ENCODE measurements around the gene MAST1.

The MAST1 gene

DNA sequence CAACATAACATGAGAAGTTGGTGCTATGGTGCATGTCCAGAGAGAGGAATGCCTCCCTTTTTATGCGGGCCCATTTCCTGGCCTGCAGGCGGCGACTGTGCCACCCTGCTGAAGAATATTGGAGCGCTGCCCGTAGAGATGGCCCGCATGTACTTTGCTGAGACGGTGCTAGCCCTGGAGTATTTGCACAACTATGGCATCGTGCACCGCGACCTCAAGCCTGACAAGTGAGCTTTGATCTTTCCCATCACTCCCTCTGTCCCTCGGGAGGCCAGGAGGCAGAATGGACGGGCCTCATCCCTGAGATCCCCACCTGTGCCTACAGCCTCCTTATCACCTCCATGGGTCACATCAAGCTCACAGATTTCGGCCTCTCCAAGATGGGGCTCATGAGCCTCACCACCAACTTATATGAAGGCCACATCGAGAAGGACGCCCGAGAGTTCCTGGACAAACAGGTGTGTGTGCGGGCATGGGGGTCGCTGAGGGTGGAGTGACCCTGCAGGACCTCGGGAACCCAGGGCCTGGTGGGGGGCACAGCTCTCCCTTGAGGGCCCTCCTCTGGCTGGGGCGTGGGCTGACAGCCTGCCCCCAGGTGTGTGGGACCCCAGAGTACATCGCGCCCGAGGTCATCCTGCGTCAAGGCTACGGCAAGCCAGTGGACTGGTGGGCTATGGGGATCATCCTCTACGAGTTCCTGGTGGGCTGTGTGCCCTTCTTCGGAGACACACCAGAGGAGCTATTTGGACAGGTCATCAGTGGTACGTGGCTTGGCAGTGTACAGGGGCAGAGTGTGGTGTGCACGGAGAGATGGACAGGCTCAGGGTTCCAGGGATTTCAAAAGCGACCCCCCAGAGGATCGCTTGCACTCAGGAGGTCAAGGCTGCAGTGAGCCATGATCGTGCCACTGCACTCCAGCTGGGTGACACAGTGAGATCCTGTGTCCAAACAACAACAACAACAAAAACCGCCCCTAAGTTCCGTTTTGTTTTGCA is 26.7 kb downstream of the MAST1 start:
- Histone ChIP-seq H3K27ac (replicated peaks) (no peak overlapping the region), H3K27me3 (ENCODE audit: insufficient read depth, poor library complexity, severe bottlenecking) (no peaks in the 10 kb centered on the region), H3K4me3 (replicated peaks; ENCODE audit: insufficient read depth, low read length) (no peak overlapping the region)
- TF ChIP-seq, protein P1, sequence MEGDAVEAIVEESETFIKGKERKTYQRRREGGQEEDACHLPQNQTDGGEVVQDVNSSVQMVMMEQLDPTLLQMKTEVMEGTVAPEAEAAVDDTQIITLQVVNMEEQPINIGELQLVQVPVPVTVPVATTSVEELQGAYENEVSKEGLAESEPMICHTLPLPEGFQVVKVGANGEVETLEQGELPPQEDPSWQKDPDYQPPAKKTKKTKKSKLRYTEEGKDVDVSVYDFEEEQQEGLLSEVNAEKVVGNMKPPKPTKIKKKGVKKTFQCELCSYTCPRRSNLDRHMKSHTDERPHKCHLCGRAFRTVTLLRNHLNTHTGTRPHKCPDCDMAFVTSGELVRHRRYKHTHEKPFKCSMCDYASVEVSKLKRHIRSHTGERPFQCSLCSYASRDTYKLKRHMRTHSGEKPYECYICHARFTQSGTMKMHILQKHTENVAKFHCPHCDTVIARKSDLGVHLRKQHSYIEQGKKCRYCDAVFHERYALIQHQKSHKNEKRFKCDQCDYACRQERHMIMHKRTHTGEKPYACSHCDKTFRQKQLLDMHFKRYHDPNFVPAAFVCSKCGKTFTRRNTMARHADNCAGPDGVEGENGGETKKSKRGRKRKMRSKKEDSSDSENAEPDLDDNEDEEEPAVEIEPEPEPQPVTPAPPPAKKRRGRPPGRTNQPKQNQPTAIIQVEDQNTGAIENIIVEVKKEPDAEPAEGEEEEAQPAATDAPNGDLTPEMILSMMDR (IDR thresholded peaks at IDR 0.05; ENCODE audit: insufficient read depth, low read length): no peak
- no peak for TF ChIP-seq POLR2AphosphoS5 (IDR thresholded peaks at IDR 0.05; ENCODE audit: low read depth)
- TF ChIP-seq SPI1 (IDR thresholded peaks at IDR 0.05; ENCODE audit: borderline replicate concordance, low read depth): no peak
- no peak for TF ChIP-seq GABPA (IDR thresholded peaks at IDR 0.05; ENCODE audit: low read depth)
- TF ChIP-seq, protein P2, sequence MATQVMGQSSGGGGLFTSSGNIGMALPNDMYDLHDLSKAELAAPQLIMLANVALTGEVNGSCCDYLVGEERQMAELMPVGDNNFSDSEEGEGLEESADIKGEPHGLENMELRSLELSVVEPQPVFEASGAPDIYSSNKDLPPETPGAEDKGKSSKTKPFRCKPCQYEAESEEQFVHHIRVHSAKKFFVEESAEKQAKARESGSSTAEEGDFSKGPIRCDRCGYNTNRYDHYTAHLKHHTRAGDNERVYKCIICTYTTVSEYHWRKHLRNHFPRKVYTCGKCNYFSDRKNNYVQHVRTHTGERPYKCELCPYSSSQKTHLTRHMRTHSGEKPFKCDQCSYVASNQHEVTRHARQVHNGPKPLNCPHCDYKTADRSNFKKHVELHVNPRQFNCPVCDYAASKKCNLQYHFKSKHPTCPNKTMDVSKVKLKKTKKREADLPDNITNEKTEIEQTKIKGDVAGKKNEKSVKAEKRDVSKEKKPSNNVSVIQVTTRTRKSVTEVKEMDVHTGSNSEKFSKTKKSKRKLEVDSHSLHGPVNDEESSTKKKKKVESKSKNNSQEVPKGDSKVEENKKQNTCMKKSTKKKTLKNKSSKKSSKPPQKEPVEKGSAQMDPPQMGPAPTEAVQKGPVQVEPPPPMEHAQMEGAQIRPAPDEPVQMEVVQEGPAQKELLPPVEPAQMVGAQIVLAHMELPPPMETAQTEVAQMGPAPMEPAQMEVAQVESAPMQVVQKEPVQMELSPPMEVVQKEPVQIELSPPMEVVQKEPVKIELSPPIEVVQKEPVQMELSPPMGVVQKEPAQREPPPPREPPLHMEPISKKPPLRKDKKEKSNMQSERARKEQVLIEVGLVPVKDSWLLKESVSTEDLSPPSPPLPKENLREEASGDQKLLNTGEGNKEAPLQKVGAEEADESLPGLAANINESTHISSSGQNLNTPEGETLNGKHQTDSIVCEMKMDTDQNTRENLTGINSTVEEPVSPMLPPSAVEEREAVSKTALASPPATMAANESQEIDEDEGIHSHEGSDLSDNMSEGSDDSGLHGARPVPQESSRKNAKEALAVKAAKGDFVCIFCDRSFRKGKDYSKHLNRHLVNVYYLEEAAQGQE (IDR thresholded peaks at IDR 0.05; ENCODE audit: insufficient replicate concordance, low read depth): no peak
- DNase-seq (ENCODE audit: low read depth in 1 of 2, low spot score in 1 of 2): no peak

DNA sequence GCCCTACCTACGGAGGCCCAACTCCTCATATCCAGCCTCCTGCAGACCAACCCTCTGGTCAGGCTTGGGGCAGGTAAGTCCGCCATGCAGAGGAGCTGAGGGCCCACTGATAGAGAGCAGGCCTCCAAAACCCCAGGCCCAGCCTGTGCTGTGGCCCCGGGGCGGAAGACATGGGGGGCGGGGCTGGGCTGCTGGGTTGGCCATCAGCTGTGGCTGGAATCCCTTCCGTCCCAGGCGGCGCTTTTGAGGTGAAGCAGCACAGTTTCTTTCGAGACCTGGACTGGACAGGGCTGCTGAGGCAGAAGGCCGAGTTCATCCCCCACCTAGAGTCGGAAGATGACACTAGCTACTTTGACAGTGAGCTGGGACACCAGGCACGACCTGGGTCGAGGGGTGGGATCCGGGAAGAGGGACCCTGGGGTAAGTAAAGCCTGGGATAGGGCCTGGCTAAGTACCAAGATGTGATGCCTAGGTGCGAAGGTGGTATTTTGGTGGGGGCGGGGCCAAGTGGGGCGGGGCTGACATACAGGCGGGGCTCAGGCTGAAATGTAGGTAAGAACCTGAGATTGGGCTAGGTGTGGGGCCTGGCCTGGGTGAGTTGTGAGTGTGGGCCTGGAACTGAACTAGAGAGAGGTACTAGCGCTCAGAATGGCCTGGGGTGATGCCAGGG is 27.6 kb downstream of the MAST1 start:
- Histone ChIP-seq H3K4me3 (replicated peaks; ENCODE audit: insufficient read depth, low read length) (no peak overlapping the region), H3K27me3 (ENCODE audit: insufficient read depth, poor library complexity, severe bottlenecking) (no peaks in the 10 kb centered on the region), H3K27ac (replicated peaks) (no peak overlapping the region)
- TF ChIP-seq SPI1 (IDR thresholded peaks at IDR 0.05; ENCODE audit: borderline replicate concordance, low read depth) (no peak), POLR2AphosphoS5 (IDR thresholded peaks at IDR 0.05; ENCODE audit: low read depth) (no peak), GABPA (IDR thresholded peaks at IDR 0.05; ENCODE audit: low read depth) (no peak)
- TF ChIP-seq, protein P1 (IDR thresholded peaks at IDR 0.05; ENCODE audit: insufficient read depth, low read length): no peak
- DNase-seq (ENCODE audit: low read depth in 1 of 2, low spot score in 1 of 2): no peak

DNA sequence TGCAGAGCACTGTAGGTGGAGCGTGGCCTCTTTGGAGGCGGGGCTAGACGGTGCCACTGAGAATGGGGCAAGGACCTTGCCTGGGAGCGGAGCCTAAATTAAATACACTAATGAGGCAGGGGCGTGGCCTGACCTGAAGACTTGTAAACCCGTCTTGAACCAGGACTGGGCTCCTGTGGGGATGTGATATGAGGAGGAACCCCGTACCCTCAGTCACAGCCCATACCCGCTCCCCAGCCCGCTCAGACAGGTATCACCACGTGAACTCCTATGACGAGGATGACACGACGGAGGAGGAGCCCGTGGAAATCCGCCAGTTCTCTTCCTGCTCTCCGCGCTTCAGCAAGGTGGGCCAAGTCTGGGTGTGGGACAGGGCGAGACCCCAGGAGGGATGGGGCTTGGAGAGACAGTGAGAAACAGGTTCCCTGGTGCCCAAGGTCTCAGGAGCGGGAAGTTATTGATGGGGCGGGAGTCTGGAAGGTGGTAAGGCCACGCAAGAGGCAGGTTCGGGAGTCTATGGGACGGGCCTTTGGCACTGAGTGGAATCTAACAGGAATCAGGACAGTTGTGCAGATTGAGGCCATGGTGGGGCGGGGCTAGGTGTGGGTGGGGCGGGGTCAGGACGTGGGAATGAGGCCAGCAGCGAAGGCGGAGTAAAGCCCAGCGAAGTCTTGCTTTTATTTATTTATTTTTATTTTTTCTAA is 28.3 kb downstream of the MAST1 start:
- H3K4me3 ChIP-seq (replicated peaks; ENCODE audit: insufficient read depth, low read length): no peak overlapping the region
- no peak for DNase-seq (ENCODE audit: low read depth in 1 of 2, low spot score in 1 of 2)
- H3K27ac ChIP-seq (replicated peaks): no peak overlapping the region
- H3K27me3 ChIP-seq (ENCODE audit: insufficient read depth, poor library complexity, severe bottlenecking): no peaks in the 10 kb centered on the region
- TF ChIP-seq GABPA (IDR thresholded peaks at IDR 0.05; ENCODE audit: low read depth) (no peak), POLR2AphosphoS5 (IDR thresholded peaks at IDR 0.05; ENCODE audit: low read depth) (no peak), SPI1 (IDR thresholded peaks at IDR 0.05; ENCODE audit: borderline replicate concordance, low read depth) (no peak)
- TF ChIP-seq, protein P1 (IDR thresholded peaks at IDR 0.05; ENCODE audit: insufficient read depth, low read length): no peak
- TF ChIP-seq, protein P2 (IDR thresholded peaks at IDR 0.05; ENCODE audit: insufficient replicate concordance, low read depth): no peak
